ENCODE results near the gene FAM163A.

FAM163A gene

DNA sequence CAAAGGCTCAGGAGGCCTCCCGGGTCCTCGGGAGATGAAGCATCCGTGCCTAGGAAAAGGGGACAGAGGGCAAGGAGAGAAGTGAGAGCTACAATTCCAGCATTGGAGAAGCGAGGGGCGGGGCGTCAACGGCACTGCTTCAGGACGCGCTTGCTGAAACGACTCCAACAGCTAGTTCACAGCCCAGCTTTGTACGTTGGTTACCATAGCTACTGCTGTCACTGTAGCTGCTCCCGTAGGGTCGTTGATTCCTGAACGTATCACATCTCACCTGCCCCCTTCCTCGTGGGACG, 71.4 kb downstream of the FAM163A start:
- peaks cover 2% of the 10 kb centered on the region for H3K27me3 ChIP-seq (ENCODE audit: insufficient read depth, low read depth, severe bottlenecking)
- H3K36me3 ChIP-seq = no peaks in the 10 kb centered on the region
- H3K27ac ChIP-seq = no peak overlapping the region; the same call in 1 of the 2 replicates
- no peaks in the 10 kb centered on the region for H3K9me3 ChIP-seq (ENCODE audit: severe bottlenecking)
- peak overlapping the region; percentile 58 for H3K4me3 ChIP-seq (ENCODE audit: low read depth, low read length)
- TF ChIP-seq, protein P1, sequence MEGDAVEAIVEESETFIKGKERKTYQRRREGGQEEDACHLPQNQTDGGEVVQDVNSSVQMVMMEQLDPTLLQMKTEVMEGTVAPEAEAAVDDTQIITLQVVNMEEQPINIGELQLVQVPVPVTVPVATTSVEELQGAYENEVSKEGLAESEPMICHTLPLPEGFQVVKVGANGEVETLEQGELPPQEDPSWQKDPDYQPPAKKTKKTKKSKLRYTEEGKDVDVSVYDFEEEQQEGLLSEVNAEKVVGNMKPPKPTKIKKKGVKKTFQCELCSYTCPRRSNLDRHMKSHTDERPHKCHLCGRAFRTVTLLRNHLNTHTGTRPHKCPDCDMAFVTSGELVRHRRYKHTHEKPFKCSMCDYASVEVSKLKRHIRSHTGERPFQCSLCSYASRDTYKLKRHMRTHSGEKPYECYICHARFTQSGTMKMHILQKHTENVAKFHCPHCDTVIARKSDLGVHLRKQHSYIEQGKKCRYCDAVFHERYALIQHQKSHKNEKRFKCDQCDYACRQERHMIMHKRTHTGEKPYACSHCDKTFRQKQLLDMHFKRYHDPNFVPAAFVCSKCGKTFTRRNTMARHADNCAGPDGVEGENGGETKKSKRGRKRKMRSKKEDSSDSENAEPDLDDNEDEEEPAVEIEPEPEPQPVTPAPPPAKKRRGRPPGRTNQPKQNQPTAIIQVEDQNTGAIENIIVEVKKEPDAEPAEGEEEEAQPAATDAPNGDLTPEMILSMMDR (IDR thresholded peaks at IDR 0.05; ENCODE audit: low read depth, low read length) = no peak
- no peak for DNase-seq

DNA sequence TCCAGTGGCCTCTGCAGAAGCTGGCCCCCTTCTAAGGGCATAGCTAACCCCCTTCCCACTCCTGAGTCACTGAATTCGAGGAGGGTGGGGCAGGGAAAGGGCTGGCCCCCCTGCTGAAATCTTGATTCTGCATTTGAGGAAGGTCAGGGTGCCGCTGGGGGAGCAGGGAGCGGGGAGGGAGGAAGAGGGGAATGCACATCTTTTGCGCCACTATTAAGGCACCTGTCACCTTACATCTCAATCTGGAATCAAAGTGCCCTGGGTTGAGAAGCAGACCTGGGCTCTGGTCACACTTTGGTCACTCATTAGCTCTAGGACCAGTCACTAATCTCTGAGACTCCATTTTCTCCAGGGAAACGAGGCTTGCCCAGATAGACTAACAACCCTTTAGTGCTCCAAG, 72.5 kb downstream of the FAM163A start:
- peaks cover 2% of the 10 kb centered on the region for H3K27me3 ChIP-seq (ENCODE audit: insufficient read depth, low read depth, severe bottlenecking)
- peak overlapping the region; percentile 58 for H3K4me3 ChIP-seq (ENCODE audit: low read depth, low read length)
- TF ChIP-seq, protein P1 (IDR thresholded peaks at IDR 0.05; ENCODE audit: low read depth, low read length) = no peak
- no peaks in the 10 kb centered on the region for H3K9me3 ChIP-seq (ENCODE audit: severe bottlenecking)
- DNase-seq = no peak
- no peak overlapping the region for H3K27ac ChIP-seq
- no peaks in the 10 kb centered on the region for H3K36me3 ChIP-seq

DNA sequence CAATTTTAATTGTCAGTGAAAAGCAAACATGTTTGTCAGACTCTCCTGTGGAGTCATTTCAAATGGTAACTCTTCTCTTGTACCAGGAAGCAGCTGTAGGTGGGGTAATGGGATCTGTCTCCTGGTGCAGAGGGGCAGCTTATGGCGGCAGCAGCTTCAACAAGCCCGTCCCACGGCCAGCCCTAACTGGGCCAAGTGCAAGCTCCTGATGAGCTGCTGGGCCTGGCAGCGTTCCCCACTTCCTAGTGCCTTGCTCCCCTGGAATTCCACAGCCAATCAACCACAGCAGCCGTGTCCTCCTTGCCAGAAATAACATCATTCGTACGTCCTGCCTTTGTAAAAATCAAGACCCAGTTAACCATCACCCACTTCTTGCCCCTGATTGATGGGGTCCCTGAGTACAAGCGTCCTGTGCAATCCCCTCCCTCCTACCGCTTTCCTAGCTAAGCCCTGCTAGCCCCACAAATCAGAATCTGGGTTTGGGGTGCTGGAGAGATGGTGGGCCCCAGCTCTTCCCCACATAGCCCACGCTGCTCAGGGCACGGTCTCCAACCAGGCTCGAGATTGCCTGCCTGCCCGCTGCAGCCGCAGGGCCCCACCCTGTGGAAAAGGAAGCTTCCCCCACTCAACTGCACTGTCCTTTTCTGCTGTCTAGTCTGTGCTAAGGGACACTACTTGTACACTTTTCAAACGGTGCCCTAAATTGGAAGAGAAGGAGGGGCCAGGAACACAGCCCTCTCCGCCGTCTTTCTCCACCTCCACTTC, 73.3 kb downstream of the FAM163A start:
- DNase-seq = no peak
- H3K36me3 ChIP-seq = no peaks in the 10 kb centered on the region
- peaks cover 2% of the 10 kb centered on the region for H3K27me3 ChIP-seq (ENCODE audit: insufficient read depth, low read depth, severe bottlenecking)
- H3K27ac ChIP-seq = no peak overlapping the region
- H3K9me3 ChIP-seq (ENCODE audit: severe bottlenecking) = no peaks in the 10 kb centered on the region
- no peak overlapping the region for H3K4me3 ChIP-seq (ENCODE audit: low read depth, low read length)
- TF ChIP-seq, protein P1 (IDR thresholded peaks at IDR 0.05; ENCODE audit: low read depth, low read length) = no peak

DNA sequence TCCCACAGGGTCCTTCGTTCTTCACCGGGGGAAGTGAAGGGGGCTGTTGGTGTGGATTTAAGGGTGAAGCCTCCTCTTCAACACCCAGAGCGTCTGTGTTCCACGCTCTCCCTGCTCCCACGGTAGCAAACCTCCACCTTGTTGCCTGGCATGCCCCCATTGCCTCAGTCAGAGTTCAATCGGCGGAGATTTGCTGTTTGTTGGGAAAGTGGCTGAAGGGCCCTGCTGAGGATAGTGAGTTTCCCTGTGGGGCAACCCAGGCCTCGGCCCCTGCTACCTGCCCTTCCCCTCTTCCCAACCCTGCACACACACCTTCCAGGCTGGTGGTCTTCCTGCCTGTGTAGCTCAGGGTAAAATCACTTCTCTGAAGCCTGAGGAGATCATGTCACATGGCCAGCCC, 74.0 kb downstream of the FAM163A start:
- Histone ChIP-seq H3K9me3 (ENCODE audit: severe bottlenecking) (no peaks in the 10 kb centered on the region), H3K27ac (no peak overlapping the region), H3K36me3 (no peaks in the 10 kb centered on the region), H3K27me3 (ENCODE audit: insufficient read depth, low read depth, severe bottlenecking) (no peaks in the 10 kb centered on the region), H3K4me3 (ENCODE audit: low read depth, low read length) (no peak overlapping the region)
- TF ChIP-seq, protein P1 (IDR thresholded peaks at IDR 0.05; ENCODE audit: low read depth, low read length) = no peak
- no peak for DNase-seq

DNA sequence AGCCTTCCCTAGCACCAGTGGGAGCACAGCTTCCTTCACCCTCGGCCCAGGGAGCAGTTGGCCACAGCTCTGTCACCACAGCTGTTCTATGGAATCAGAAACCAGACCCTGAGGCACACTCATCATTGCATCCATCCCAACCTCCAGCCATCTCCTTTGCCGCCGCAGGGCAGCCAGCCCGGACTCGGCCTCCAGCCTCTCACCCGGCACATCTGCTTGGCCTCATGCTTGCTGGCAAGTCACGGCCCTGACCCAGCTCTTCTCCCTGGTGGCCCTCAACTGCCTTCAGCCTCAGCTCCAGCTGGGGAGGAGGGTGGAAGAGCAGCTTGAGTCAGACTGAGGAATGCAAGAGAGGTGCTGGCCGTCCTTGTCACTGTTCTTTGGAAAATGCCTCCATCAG, 74.7 kb downstream of the FAM163A start:
- no peak overlapping the region for H3K4me3 ChIP-seq (ENCODE audit: low read depth, low read length)
- H3K36me3 ChIP-seq = no peaks in the 10 kb centered on the region
- no peak for DNase-seq
- no peaks in the 10 kb centered on the region for H3K27me3 ChIP-seq (ENCODE audit: insufficient read depth, low read depth, severe bottlenecking)
- H3K9me3 ChIP-seq (ENCODE audit: severe bottlenecking) = no peaks in the 10 kb centered on the region
- H3K27ac ChIP-seq = no peak overlapping the region
- TF ChIP-seq, protein P1 (IDR thresholded peaks at IDR 0.05; ENCODE audit: low read depth, low read length) = no peak

DNA sequence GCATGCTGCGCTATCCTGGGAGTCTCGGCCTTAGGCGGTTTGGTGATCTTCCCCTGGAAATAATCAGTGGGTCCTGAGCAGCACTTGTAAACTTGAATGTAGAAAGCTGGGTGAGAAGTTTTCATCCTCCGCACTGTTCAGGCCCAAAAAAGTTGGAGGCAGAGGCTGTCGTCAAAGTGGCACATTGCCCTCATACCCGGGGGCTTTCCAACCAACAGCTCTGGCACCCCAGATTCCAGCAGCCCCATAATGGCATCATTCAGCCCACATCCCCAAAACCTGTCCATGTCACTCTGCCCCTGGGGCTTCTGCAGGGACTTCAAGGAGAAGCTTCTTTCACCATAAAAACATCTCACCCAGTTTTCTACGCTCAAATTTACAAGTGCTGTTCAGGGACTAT, 75.2 kb downstream of the FAM163A start:
- H3K27me3 ChIP-seq (ENCODE audit: insufficient read depth, low read depth, severe bottlenecking) = no peaks in the 10 kb centered on the region
- TF ChIP-seq, protein P1 (IDR thresholded peaks at IDR 0.05; ENCODE audit: low read depth, low read length) = no peak
- no peaks in the 10 kb centered on the region for H3K9me3 ChIP-seq (ENCODE audit: severe bottlenecking)
- no peak for DNase-seq
- no peak overlapping the region for H3K4me3 ChIP-seq (ENCODE audit: low read depth, low read length)
- no peaks in the 10 kb centered on the region for H3K36me3 ChIP-seq
- no peak overlapping the region for H3K27ac ChIP-seq

Data from WERI-Rb-1 (cell line).